Measurements from ENCODE around the gene DUSP14. TPM values are rescaled to one million over a fixed set of nuclear protein-coding genes. Genes with fewer than 3 reads are reported as not detected.
A peak's percentile ranks its signal among the peaks of the same experiment; 100 is the strongest.
"Not testable (repeated sequence)": the region's sequence is repeated elsewhere in the genome, so short reads cannot be mapped to it uniquely, and the experiment has no call there.

DUSP14 gene
- 154 and 161 TPM in 2 replicates for total RNA-seq (2014; rRNA removed; shearing (Covaris generic))
- 153 and 157 TPM in 2 replicates for polyA plus RNA-seq (2016; fragmentation: Nextera tagmentation; extraction: Ambion mirVana)

GRCh38 chr17:37489197-37490001 lies at the start of gene DUSP14:
TSS of gene DUSP14 (plus strand) at chr17:37489891. CDS start at chr17:37512273, 22,382 bp downstream.
- H3K9ac ChIP-seq, result peak within 1 kb of the TSS; percentile 95
- peak within 1 kb of the TSS; percentile 78 for H2AFZ ChIP-seq
- H4K20me1 ChIP-seq (ENCODE audit: insufficient read depth), result no peaks in the 10 kb centered on the region
- H3K9me2 ChIP-seq (ENCODE audit: insufficient read depth), result no peaks in the 10 kb centered on the region
- peaks cover 42% of the 10 kb centered on the region for H3K4me1 ChIP-seq (ENCODE audit: insufficient read depth)
- H3K36me3 ChIP-seq (ENCODE audit: low read depth), result no peaks in the 10 kb centered on the region
- peaks cover 65% of the 10 kb centered on the region for H3F3A ChIP-seq (ENCODE audit: insufficient read depth)
- H3K27me3 ChIP-seq (replicated peaks; ENCODE audit: insufficient read depth), result no peaks in the 10 kb centered on the region
- H3K27ac ChIP-seq, result peak within 1 kb of the TSS; percentile 99
- H3K79me2 ChIP-seq (ENCODE audit: insufficient read depth), result peaks cover 41% of the 10 kb centered on the region
- DNase-seq, result peak; percentile 91
- H3K4me2 ChIP-seq (ENCODE audit: unreplicated experiment), result peak within 1 kb of the TSS; percentile 99
- peak within 1 kb of the TSS; percentile 98 for H3K4me3 ChIP-seq
- 1 to 2% methylated on average over 59 to 74 of the region's 100 CpGs for WGBS, 2 experiments (ENCODE audit: low coverage in 1 of 2, low lambda C conversion rate in 2 of 2, missing lambda C conversion rate in 2 of 2)
- H3K9me3 ChIP-seq (ENCODE audit: low read depth), result no peaks in the 10 kb centered on the region
- TF ChIP-seq EZH2phosphoT487 (IDR thresholded peaks at IDR 0.05; ENCODE audit: insufficient read depth, low read depth) (no peak), EZH2 (IDR thresholded peaks at IDR 0.05; ENCODE audit: insufficient read depth, poor library complexity, severe bottlenecking) (no peak)
- in situ Hi-C loops (cut with MboI), result no loop called here

GRCh38 chr17:37440424-37440823 lies 49.3 kb upstream of the DUSP14 start:
- no peaks in the 10 kb centered on the region for H3K9me2 ChIP-seq (ENCODE audit: insufficient read depth)
- in situ Hi-C loops (cut with MboI), result no loop called here
- no peak overlapping the region for H2AFZ ChIP-seq
- WGBS, 2 experiments (ENCODE audit: low coverage in 1 of 2, low lambda C conversion rate in 2 of 2, missing lambda C conversion rate in 2 of 2), result 96 to 100% methylated on average over 2 of the region's 2 CpGs
- no peaks in the 10 kb centered on the region for H4K20me1 ChIP-seq (ENCODE audit: insufficient read depth)
- no peaks in the 10 kb centered on the region for H3K9me3 ChIP-seq (ENCODE audit: low read depth)
- DNase-seq, result no peak
- no peaks in the 10 kb centered on the region for H3F3A ChIP-seq (ENCODE audit: insufficient read depth)
- H3K4me2 ChIP-seq (ENCODE audit: unreplicated experiment), result no peak overlapping the region
- 0 out of 2 replicates have a peak, but pooled peaks cover 5% of the 10 kb centered on the region for H3K79me2 ChIP-seq (ENCODE audit: insufficient read depth)
- H3K4me1 ChIP-seq (ENCODE audit: insufficient read depth), result no peaks in the 10 kb centered on the region
- H3K27ac ChIP-seq, result no peak overlapping the region
- H3K36me3 ChIP-seq (ENCODE audit: low read depth), result peaks cover 45% of the 10 kb centered on the region
- no peak overlapping the region for H3K9ac ChIP-seq
- no peaks in the 10 kb centered on the region for H3K27me3 ChIP-seq (replicated peaks; ENCODE audit: insufficient read depth)
- TF ChIP-seq EZH2phosphoT487 (IDR thresholded peaks at IDR 0.05; ENCODE audit: insufficient read depth, low read depth) (no peak), EZH2 (IDR thresholded peaks at IDR 0.05; ENCODE audit: insufficient read depth, poor library complexity, severe bottlenecking) (no peak)
- H3K4me3 ChIP-seq, result no peak overlapping the region

GRCh38 chr17:37441369-37442014 lies 48.2 kb upstream of the DUSP14 start:
- H3K4me3 ChIP-seq; in situ Hi-C loops (cut with MboI); H3K79me2 ChIP-seq (ENCODE audit: insufficient read depth); H3K9me2 ChIP-seq (ENCODE audit: insufficient read depth); H3K27ac ChIP-seq; H2AFZ ChIP-seq; H4K20me1 ChIP-seq (ENCODE audit: insufficient read depth); H3K4me2 ChIP-seq (ENCODE audit: unreplicated experiment); H3K27me3 ChIP-seq (replicated peaks; ENCODE audit: insufficient read depth); H3F3A ChIP-seq (ENCODE audit: insufficient read depth); H3K4me1 ChIP-seq (ENCODE audit: insufficient read depth); H3K9ac ChIP-seq; H3K9me3 ChIP-seq (ENCODE audit: low read depth): not testable (repeated sequence)
- peaks cover 45% of the 10 kb centered on the region for H3K36me3 ChIP-seq (ENCODE audit: low read depth)
- 94 to 97% methylated on average over 12 of the region's 12 CpGs for WGBS, 2 experiments (ENCODE audit: low coverage in 1 of 2, low lambda C conversion rate in 2 of 2, missing lambda C conversion rate in 2 of 2)
- DNase-seq, result peak; percentile 15

- no peak overlapping the region for H3K4me2 ChIP-seq (ENCODE audit: unreplicated experiment)
- 97 to 99% methylated on average over 4 of the region's 4 CpGs for WGBS, 2 experiments (ENCODE audit: low coverage in 1 of 2, low lambda C conversion rate in 2 of 2, missing lambda C conversion rate in 2 of 2)
Measured at GRCh38 chr17:37446027-37446426, 43.7 kb upstream of the DUSP14 start.

More at GRCh38 chr17:37446027-37446426, 43.7 kb upstream of the DUSP14 start:
- Histone ChIP-seq H4K20me1 (ENCODE audit: insufficient read depth) (no peaks in the 10 kb centered on the region), H2AFZ (no peak overlapping the region), H3K36me3 (ENCODE audit: low read depth) (peaks cover 26% of the 10 kb centered on the region), H3K9me2 (ENCODE audit: insufficient read depth) (no peaks in the 10 kb centered on the region), H3K9me3 (ENCODE audit: low read depth) (no peaks in the 10 kb centered on the region), H3K27ac (no peak overlapping the region), H3K27me3 (replicated peaks; ENCODE audit: insufficient read depth) (no peaks in the 10 kb centered on the region), H3K9ac (no peak overlapping the region), H3K79me2 (ENCODE audit: insufficient read depth) (peaks cover 20% of the 10 kb centered on the region), H3F3A (ENCODE audit: insufficient read depth) (peaks cover 23% of the 10 kb centered on the region), H3K4me3 (no peak overlapping the region), H3K4me1 (ENCODE audit: insufficient read depth) (peaks cover 19% of the 10 kb centered on the region)
- no peak for TF ChIP-seq EZH2phosphoT487 (IDR thresholded peaks at IDR 0.05; ENCODE audit: insufficient read depth, low read depth)
- no peak for TF ChIP-seq EZH2 (IDR thresholded peaks at IDR 0.05; ENCODE audit: insufficient read depth, poor library complexity, severe bottlenecking)
- DNase-seq, result no peak
- in situ Hi-C loops (cut with MboI), result no loop called here
